ENCODE measurements around the gene TMCC2.
"Not testable (repeated sequence)": the region's sequence is repeated elsewhere in the genome, so short reads cannot be mapped to it uniquely, and the experiment has no call there.

TMCC2 gene

GRCh38 chr1:205280666-205281395, 53.1 kb downstream of the TMCC2 start:
- not testable (repeated sequence) for DNase-seq (ENCODE audit: low read depth, low spot score)

- DNase-seq (ENCODE audit: low read depth, low spot score): no peak
Measured at GRCh38 chr1:205283270-205284147, 55.8 kb downstream of the TMCC2 start.

GRCh38 chr1:205284420-205285144, 56.8 kb downstream of the TMCC2 start:
- peak; percentile 89 for DNase-seq (ENCODE audit: low read depth, low spot score)

- DNase-seq (ENCODE audit: low read depth, low spot score): no peak
Measured at GRCh38 chr1:205285381-205286101, 57.8 kb downstream of the TMCC2 start.

- DNase-seq (ENCODE audit: low read depth, low spot score): no peak
Measured at GRCh38 chr1:205286335-205286950, 58.7 kb downstream of the TMCC2 start.

- DNase-seq (ENCODE audit: low read depth, low spot score): no peak
Measured at GRCh38 chr1:205287076-205287475, 59.3 kb downstream of the TMCC2 start.

GRCh38 chr1:205287767-205288559, 60.2 kb downstream of the TMCC2 start:
- DNase-seq (ENCODE audit: low read depth, low spot score): no peak

GRCh38 chr1:205291596-205291995, 63.9 kb downstream of the TMCC2 start:
- no peak for DNase-seq (ENCODE audit: low read depth, low spot score)

- DNase-seq (ENCODE audit: low read depth, low spot score): no peak
Measured at GRCh38 chr1:205293350-205294074, 65.8 kb downstream of the TMCC2 start.

- DNase-seq (ENCODE audit: low read depth, low spot score): peak; percentile 90
Measured at GRCh38 chr1:205294175-205294917, 66.6 kb downstream of the TMCC2 start.

- no peak for DNase-seq (ENCODE audit: low read depth, low spot score)
Measured at GRCh38 chr1:205294934-205295333, 67.2 kb downstream of the TMCC2 start.

GRCh38 chr1:205296154-205296553, 68.4 kb downstream of the TMCC2 start:
- DNase-seq (ENCODE audit: low read depth, low spot score): no peak

- DNase-seq (ENCODE audit: low read depth, low spot score): not testable (repeated sequence)
Measured at GRCh38 chr1:205297546-205298177, 69.9 kb downstream of the TMCC2 start.

- peak; percentile 86 for DNase-seq (ENCODE audit: low read depth, low spot score)
Measured at GRCh38 chr1:205298191-205298994, 70.6 kb downstream of the TMCC2 start.

- DNase-seq (ENCODE audit: low read depth, low spot score): no peak
Measured at GRCh38 chr1:205300149-205300548, 72.4 kb downstream of the TMCC2 start.

- DNase-seq (ENCODE audit: low read depth, low spot score): peak; percentile 99
Measured at GRCh38 chr1:205301205-205301821, 73.6 kb downstream of the TMCC2 start.
